Loucy (cell line): ENCODE data around the gene PHACTR1.

Source experiments
- H2AFZ ChIP-seq: fragments of 200-600 bp; sonication (generic); 2 replicates; pipeline ENCODE4 v1.6.0; 2016; ENCODE audit warnings: antibody characterized with exemption, mild to moderate bottlenecking, low read length, moderate library complexity
- H3F3A ChIP-seq: fragments of 200-600 bp; 2 replicates; pipeline ENCODE4 v1.6.0; 2016; ENCODE audit warnings: antibody characterized with exemption, low read depth, mild to moderate bottlenecking
- H3K27me3 ChIP-seq: fragments of 200-600 bp; sonication (generic); 2 replicates; pipeline ENCODE4 v1.6.1; 2014; ENCODE audit warnings: low read length, mild to moderate bottlenecking; ENCODE audit not compliant: insufficient read depth, poor library complexity, severe bottlenecking
- H3K36me3 ChIP-seq: fragments of 200-600 bp; sonication (generic); 2 replicates; pipeline ENCODE4 v1.6.1; 2016; ENCODE audit warnings: low read length; ENCODE audit not compliant: insufficient read depth
- H3K4me1 ChIP-seq: fragments of 200-600 bp; sonication (generic); 2 replicates; pipeline ENCODE4 v1.5.1; 2014; ENCODE audit warnings: low read length, mild to moderate bottlenecking; ENCODE audit not compliant: insufficient read depth, poor library complexity, severe bottlenecking
- H3K4me2 ChIP-seq: fragments of 200-600 bp; sonication (generic); 2 replicates; pipeline ENCODE4 v1.6.0; 2014; ENCODE audit warnings: antibody characterized with exemption, low read length, low read depth, mild to moderate bottlenecking; ENCODE audit not compliant: poor library complexity, severe bottlenecking
- H3K4me3 ChIP-seq: fragments of 200-600 bp; sonication (generic); 2 replicates; pipeline ENCODE4 v1.5.1; 2014; ENCODE audit warnings: low read length, mild to moderate bottlenecking, mixed read lengths; ENCODE audit not compliant: poor library complexity, severe bottlenecking
- H3K79me2 ChIP-seq: fragments of 200-600 bp; sonication (generic); 2 replicates; pipeline ENCODE4 v1.6.1; 2014; ENCODE audit warnings: low read length; ENCODE audit not compliant: insufficient read depth
- H3K9ac ChIP-seq: fragments of 200-600 bp; sonication (generic); 2 replicates; pipeline ENCODE4 v1.6.0; 2014; ENCODE audit warnings: mild to moderate bottlenecking, low read depth, low read length, moderate library complexity; ENCODE audit not compliant: poor library complexity, severe bottlenecking
- H3K9me2 ChIP-seq: fragments of 200-600 bp; sonication (generic); replicated peaks from 2 replicates; pipeline ENCODE4 v1.6.1; 2016; ENCODE audit warnings: low read depth, low read length, mixed read lengths
- H3K9me3 ChIP-seq: fragments of 200-600 bp; sonication (generic); 2 replicates; pipeline ENCODE4 v1.6.1; 2014; ENCODE audit warnings: mild to moderate bottlenecking, antibody characterized with exemption, low read length, low read depth; ENCODE audit not compliant: insufficient read depth
- H4K20me1 ChIP-seq: fragments of 200-600 bp; sonication (generic); 2 replicates; pipeline ENCODE4 v1.6.0; 2014; ENCODE audit warnings: antibody characterized with exemption, low read length, mild to moderate bottlenecking; ENCODE audit not compliant: insufficient read depth, poor library complexity, severe bottlenecking
- EZH2phosphoT487 ChIP-seq: fragments of 200-600 bp; IDR thresholded peaks from 2 replicates; pipeline ENCODE4 v1.6.1; 2018; ENCODE audit warnings: antibody characterized with exemption, mild to moderate bottlenecking, moderate library complexity, borderline replicate concordance
- TF ChIP-seq, protein P1 (sequence below): fragments of 200-600 bp; sonication (generic); conservative IDR thresholded peaks from 2 replicates; pipeline ENCODE4 v1.5.1; 2014; ENCODE audit warnings: mild to moderate bottlenecking, antibody characterized with exemption, low read length

Gene PHACTR1

DNA sequence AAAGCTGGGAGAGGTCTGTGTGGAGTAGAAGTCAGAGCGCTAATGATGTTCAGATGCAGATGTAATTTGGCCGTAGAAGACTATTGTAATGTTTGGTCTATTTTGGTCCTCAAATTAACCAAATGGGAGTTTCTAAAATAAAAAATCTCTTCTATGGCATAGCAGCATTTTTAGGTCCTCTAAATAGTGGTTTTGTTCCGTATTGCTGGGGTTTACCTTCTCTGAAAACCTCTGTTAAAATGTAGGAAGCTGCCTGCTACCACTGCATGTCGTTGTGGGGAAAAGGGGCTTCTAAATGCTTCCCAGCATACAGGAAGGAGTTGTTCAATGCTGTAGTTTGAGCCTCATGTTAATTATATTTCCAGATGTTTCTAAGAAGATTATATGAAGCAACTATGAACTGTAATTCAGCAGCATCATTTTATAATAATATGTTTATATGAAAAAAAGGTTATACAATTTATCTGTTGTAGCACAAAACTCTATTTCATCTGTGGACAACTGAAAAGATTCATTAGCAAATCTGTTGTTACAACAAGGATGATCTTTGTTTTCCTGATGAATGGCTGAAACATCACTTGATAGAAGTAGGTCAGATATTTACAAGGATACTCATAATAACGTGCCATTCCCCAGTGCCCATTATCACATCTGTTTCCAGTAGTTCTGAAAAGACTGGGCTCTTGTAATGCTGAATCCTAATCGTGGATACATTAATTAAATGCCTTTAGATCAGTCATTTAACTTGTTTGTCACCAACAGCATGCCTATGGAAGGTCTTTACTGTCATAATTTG lies 355.2 kb downstream of the PHACTR1 start:
- H3K27me3 ChIP-seq, result no peaks in the 10 kb centered on the region
- no peaks in the 10 kb centered on the region for H3K79me2 ChIP-seq
- TF ChIP-seq, protein P1, sequence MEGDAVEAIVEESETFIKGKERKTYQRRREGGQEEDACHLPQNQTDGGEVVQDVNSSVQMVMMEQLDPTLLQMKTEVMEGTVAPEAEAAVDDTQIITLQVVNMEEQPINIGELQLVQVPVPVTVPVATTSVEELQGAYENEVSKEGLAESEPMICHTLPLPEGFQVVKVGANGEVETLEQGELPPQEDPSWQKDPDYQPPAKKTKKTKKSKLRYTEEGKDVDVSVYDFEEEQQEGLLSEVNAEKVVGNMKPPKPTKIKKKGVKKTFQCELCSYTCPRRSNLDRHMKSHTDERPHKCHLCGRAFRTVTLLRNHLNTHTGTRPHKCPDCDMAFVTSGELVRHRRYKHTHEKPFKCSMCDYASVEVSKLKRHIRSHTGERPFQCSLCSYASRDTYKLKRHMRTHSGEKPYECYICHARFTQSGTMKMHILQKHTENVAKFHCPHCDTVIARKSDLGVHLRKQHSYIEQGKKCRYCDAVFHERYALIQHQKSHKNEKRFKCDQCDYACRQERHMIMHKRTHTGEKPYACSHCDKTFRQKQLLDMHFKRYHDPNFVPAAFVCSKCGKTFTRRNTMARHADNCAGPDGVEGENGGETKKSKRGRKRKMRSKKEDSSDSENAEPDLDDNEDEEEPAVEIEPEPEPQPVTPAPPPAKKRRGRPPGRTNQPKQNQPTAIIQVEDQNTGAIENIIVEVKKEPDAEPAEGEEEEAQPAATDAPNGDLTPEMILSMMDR, result no peak
- no peak for TF ChIP-seq EZH2phosphoT487
- H3K4me1 ChIP-seq, result peaks cover 8% of the 10 kb centered on the region
- H2AFZ ChIP-seq, result no peak overlapping the region
- no peak overlapping the region for H3K4me2 ChIP-seq
- H3K9me2 ChIP-seq, result no peaks in the 10 kb centered on the region
- H4K20me1 ChIP-seq, result no peaks in the 10 kb centered on the region
- H3K9me3 ChIP-seq, result no peaks in the 10 kb centered on the region
- no peaks in the 10 kb centered on the region for H3F3A ChIP-seq
- no peaks in the 10 kb centered on the region for H3K36me3 ChIP-seq
- no peak overlapping the region for H3K4me3 ChIP-seq
- no peak overlapping the region for H3K9ac ChIP-seq

DNA sequence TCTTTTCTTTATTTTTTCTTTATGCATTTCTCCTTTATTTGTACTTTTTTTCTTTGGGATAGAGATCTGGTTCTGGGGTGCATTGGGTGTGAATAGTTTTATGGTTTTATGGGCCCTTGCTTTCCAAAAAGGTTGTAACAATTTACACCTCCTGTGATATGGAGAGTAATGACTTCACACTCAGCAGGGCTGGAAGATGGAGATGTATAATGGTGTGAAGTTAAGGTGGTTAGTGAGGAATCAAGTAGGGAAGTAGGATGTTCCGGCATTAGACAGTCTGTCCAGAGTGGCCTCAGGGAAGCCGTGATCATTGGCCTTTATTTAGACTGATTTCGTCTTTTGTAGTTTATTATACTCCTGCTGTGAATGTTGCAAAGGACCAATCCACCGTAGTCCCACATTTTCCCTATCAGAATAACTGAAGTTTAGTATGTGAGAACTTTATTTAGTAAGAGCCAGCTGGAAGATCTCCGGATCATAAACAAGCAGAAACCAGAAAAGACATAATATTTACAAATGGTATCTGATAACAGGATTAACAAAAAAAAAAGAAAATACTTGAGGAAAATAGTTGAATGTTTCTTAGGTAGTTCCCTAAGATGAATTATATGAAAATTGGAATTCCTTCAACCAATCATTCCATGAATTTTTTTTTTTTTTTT lies 356.2 kb downstream of the PHACTR1 start:
- H3K4me1 ChIP-seq, result peaks cover 8% of the 10 kb centered on the region
- no peaks in the 10 kb centered on the region for H3K27me3 ChIP-seq
- H4K20me1 ChIP-seq, result no peaks in the 10 kb centered on the region
- H3K9ac ChIP-seq, result no peak overlapping the region
- TF ChIP-seq, protein P1, result no peak
- TF ChIP-seq EZH2phosphoT487, result no peak
- H3K4me2 ChIP-seq, result no peak overlapping the region
- no peaks in the 10 kb centered on the region for H3K36me3 ChIP-seq
- H3K79me2 ChIP-seq, result no peaks in the 10 kb centered on the region
- H2AFZ ChIP-seq, result no peak overlapping the region
- H3F3A ChIP-seq, result no peaks in the 10 kb centered on the region
- H3K4me3 ChIP-seq, result no peak overlapping the region
- no peaks in the 10 kb centered on the region for H3K9me2 ChIP-seq
- no peaks in the 10 kb centered on the region for H3K9me3 ChIP-seq

GRCh38 chr6:13074415-13075140 lies 358.0 kb downstream of the PHACTR1 start:
- Histone ChIP-seq H3K36me3 (no peaks in the 10 kb centered on the region), H3K9me3 (no peaks in the 10 kb centered on the region), H3K4me3 (no peak overlapping the region), H3K9me2 (no peaks in the 10 kb centered on the region), H3K4me1 (no peaks in the 10 kb centered on the region), H3K9ac (no peak overlapping the region), H3K79me2 (no peaks in the 10 kb centered on the region), H3F3A (no peaks in the 10 kb centered on the region), H2AFZ (no peak overlapping the region), H3K27me3 (no peaks in the 10 kb centered on the region), H3K4me2 (no peak overlapping the region), H4K20me1 (no peaks in the 10 kb centered on the region)
- TF ChIP-seq EZH2phosphoT487, result no peak
- TF ChIP-seq, protein P1, result no peak
